H1 (cell line): ENCODE measurements around the gene S100A14. TPM values are rescaled to one million over a fixed set of nuclear protein-coding genes. Genes with fewer than 3 reads are reported as not detected.

Experiments
- CTCF ChIA-PET: fragments of 300-600 bp; sonication (Branson Sonifier 250); formaldehyde crosslinking; loops from one replicate; lab custom pipeline; 2021; ENCODE audit not compliant: partially characterized antibody; lab: Charles Lee
- POLR2A ChIA-PET: fragments of 300-600 bp; sonication (Branson Sonifier 250); formaldehyde crosslinking; loops from one replicate; lab custom pipeline; 2021; ENCODE audit warnings: inconsistent platforms; ENCODE audit not compliant: partially characterized antibody; lab: Charles Lee
- DNase-seq, 2 experiments: peaks; one replicate each; pipeline versions ENCODE4 v3.0.0 to v3.0.0-alpha.2; 2010 to 2022; ENCODE audit warnings: low spot score in 2 of 2, low read depth in 1 of 2, mixed read lengths in 1 of 2
- FAIRE-seq: peaks from 2 replicates; lab custom pipeline; 2011; peaks lifted over from hg19 to GRCh38; lab: Jason Lieb, UNC
- H2AFZ ChIP-seq: 2 replicates; pipeline ENCODE4 v1.8.1; 2012; ENCODE audit warnings: low read length, inconsistent platforms
- H2AK5ac ChIP-seq: 2 replicates; pipeline ENCODE4 v1.6.1; 2013; ENCODE audit warnings: low read depth, low read length
- H2BK120ac ChIP-seq: replicated peaks from 2 replicates; pipeline ENCODE3; 2013; ENCODE audit warnings: low read depth, low read length, inconsistent platforms
- H2BK12ac ChIP-seq: 2 replicates; pipeline ENCODE4 v1.6.1; 2013; ENCODE audit warnings: low read depth, low read length
- H2BK15ac ChIP-seq: 2 replicates; pipeline ENCODE4 v1.6.1; 2013; ENCODE audit warnings: low read length
- H2BK20ac ChIP-seq: 2 replicates; pipeline ENCODE4 v1.6.1; 2013; ENCODE audit warnings: low read length
- H2BK5ac ChIP-seq: 2 replicates; pipeline ENCODE4 v1.6.1; 2013; ENCODE audit warnings: low read depth, low read length
- H3K14ac ChIP-seq: 2 replicates; pipeline ENCODE4 v1.6.1; 2013; ENCODE audit warnings: inconsistent platforms; ENCODE audit not compliant: insufficient read length
- H3K18ac ChIP-seq: 2 replicates; pipeline ENCODE4 v1.6.1; 2013; ENCODE audit warnings: low read length; ENCODE audit errors: extremely low read depth
- H3K23ac ChIP-seq: 2 replicates; pipeline ENCODE4 v1.6.1; 2013; ENCODE audit warnings: inconsistent platforms; ENCODE audit not compliant: insufficient read length
- H3K23me2 ChIP-seq: 2 replicates; pipeline ENCODE4 v1.6.1; 2013; ENCODE audit warnings: low read depth, low read length
- H3K27ac ChIP-seq: 2 replicates; pipeline ENCODE4 v1.6.1; 2011; ENCODE audit warnings: low read depth, low read length, inconsistent platforms
- H3K27me3 ChIP-seq, 4 experiments: replicated peaks in 1 of 4; 1 replicate in 1 of 4; 2 replicates in 3 of 4; pipeline versions ENCODE4 v1.6.1 to v1.8.1; 2011 to 2013; ENCODE audit warnings: low read length in 3 of 4, mild to moderate bottlenecking in 3 of 4, inconsistent platforms in 2 of 4, mixed read lengths in 2 of 4, moderate library complexity in 1 of 4; ENCODE audit not compliant: control insufficient read depth in 3 of 4, insufficient read depth in 3 of 4; ENCODE audit errors: extremely low read depth in 1 of 4
- H3K36me3 ChIP-seq, 4 experiments: 2 replicates each; pipeline versions ENCODE4 v1.6.1 to v1.8.1; 2011 to 2013; ENCODE audit warnings: mild to moderate bottlenecking in 4 of 4, low read length in 3 of 4, moderate library complexity in 2 of 4, control low read depth in 1 of 4, inconsistent platforms in 1 of 4; ENCODE audit not compliant: insufficient read depth in 4 of 4, control insufficient read depth in 2 of 4
- H3K4ac ChIP-seq: replicated peaks from 2 replicates; pipeline ENCODE3; 2013; ENCODE audit warnings: low read length, low read depth, mixed read lengths, inconsistent platforms; ENCODE audit not compliant: insufficient read length
- H3K4me1 ChIP-seq, 4 experiments: replicated peaks in 1 of 4; 1 replicate in 1 of 4; 2 replicates in 3 of 4; pipeline versions ENCODE4 v1.6.1 to v1.8.1; 2011 to 2013; ENCODE audit warnings: low read length in 3 of 4, inconsistent platforms in 2 of 4, mixed read lengths in 1 of 4; ENCODE audit not compliant: insufficient read depth in 4 of 4, control insufficient read depth in 3 of 4
- H3K4me2 ChIP-seq, 2 experiments: 2 replicates each; pipeline versions ENCODE4 v1.6.1 to v1.8.1; 2011 to 2013; ENCODE audit warnings: low read depth in 2 of 2, low read length in 2 of 2, control low read depth in 1 of 2, inconsistent platforms in 1 of 2, mild to moderate bottlenecking in 1 of 2; ENCODE audit not compliant: insufficient read depth in 1 of 2
- H3K4me3 ChIP-seq, 4 experiments: fragments of 200-600, 300-600 bp in 1 of 4; sonication (generic), shearing (Covaris generic), sonication (Bioruptor Twin) in 1 of 4; 2 replicates each; pipeline versions ENCODE4 v1.5.1 to v1.8.1; 2011 to 2016; ENCODE audit warnings: low read length in 4 of 4, low read depth in 3 of 4, control low read depth in 2 of 4, inconsistent platforms in 2 of 4, mild to moderate bottlenecking in 2 of 4, mixed read lengths in 1 of 4, moderate library complexity in 1 of 4; ENCODE audit not compliant: insufficient read depth in 2 of 4; ENCODE audit errors: extremely low read depth in 1 of 4
- H3K56ac ChIP-seq: replicated peaks from 2 replicates; pipeline ENCODE3; 2013; ENCODE audit warnings: low read depth, mild to moderate bottlenecking, mixed read lengths, low read length, inconsistent platforms; ENCODE audit not compliant: insufficient read length
- H3K79me1 ChIP-seq: 2 replicates; pipeline ENCODE4 v1.6.1; 2013; ENCODE audit warnings: low read depth, low read length, control low read depth
- H3K79me2 ChIP-seq, 2 experiments: 2 replicates each; pipeline versions ENCODE4 v1.6.1 to v1.8.1; 2012 to 2013; ENCODE audit warnings: low read length in 2 of 2, mild to moderate bottlenecking in 2 of 2, inconsistent platforms in 1 of 2; ENCODE audit not compliant: insufficient read depth in 2 of 2, control insufficient read depth in 1 of 2
- H3K9ac ChIP-seq, 4 experiments: replicated peaks in 1 of 4; 1 replicate in 1 of 4; 2 replicates in 3 of 4; pipeline versions ENCODE4 v1.6.1 to v1.8.1; 2011 to 2013; ENCODE audit warnings: low read depth in 3 of 4, low read length in 3 of 4, control low read depth in 2 of 4, mild to moderate bottlenecking in 2 of 4, moderate library complexity in 2 of 4, inconsistent platforms in 1 of 4; ENCODE audit errors: extremely low read depth in 1 of 4
- H3K9me3 ChIP-seq, 2 experiments: 2 replicates each; pipeline versions ENCODE4 v1.6.1 to v1.8.1; 2012 to 2013; ENCODE audit warnings: mild to moderate bottlenecking in 2 of 2, moderate library complexity in 2 of 2, control low read depth in 1 of 2, inconsistent platforms in 1 of 2, low read depth in 1 of 2, low read length in 1 of 2, mixed read lengths in 1 of 2; ENCODE audit not compliant: insufficient read depth in 2 of 2
- H4K20me1 ChIP-seq, 2 experiments: replicated peaks in 1 of 2; 2 replicates each; pipeline versions ENCODE3 to v1.8.1; 2011 to 2013; ENCODE audit warnings: inconsistent platforms in 2 of 2, low read length in 2 of 2, mild to moderate bottlenecking in 1 of 2; ENCODE audit not compliant: insufficient read depth in 2 of 2, control insufficient read depth in 1 of 2
- H4K5ac ChIP-seq: 2 replicates; pipeline ENCODE4 v1.6.1; 2013; ENCODE audit warnings: low read length, low read depth, mixed read lengths, inconsistent platforms; ENCODE audit not compliant: insufficient read length
- H4K8ac ChIP-seq: 2 replicates; pipeline ENCODE4 v1.8.0; 2013; ENCODE audit warnings: mild to moderate bottlenecking, moderate library complexity, low read length, inconsistent platforms; ENCODE audit not compliant: insufficient read depth; ENCODE audit errors: extremely low read depth
- H4K91ac ChIP-seq: replicated peaks from 2 replicates; pipeline ENCODE3; 2013; ENCODE audit warnings: low read length, mixed read lengths, inconsistent platforms; ENCODE audit not compliant: insufficient read length
- EGR1 ChIP-seq: IDR thresholded peaks from 2 replicates; pipeline ENCODE4 v1.6.1; 2011; ENCODE audit warnings: low read depth, low read length, borderline replicate concordance
- EP300 ChIP-seq, 2 experiments: IDR thresholded peaks; 1 replicate in 1 of 2; 2 replicates in 1 of 2; pipeline ENCODE4 v1.6.1; 2011 to 2012; ENCODE audit warnings: low read depth in 2 of 2, low read length in 2 of 2, mild to moderate bottlenecking in 2 of 2, borderline replicate concordance in 1 of 2, inconsistent platforms in 1 of 2, moderate library complexity in 1 of 2
- HDAC6 ChIP-seq: IDR thresholded peaks from one replicate; pipeline ENCODE4 v1.7.1; 2012; ENCODE audit warnings: low read depth, mild to moderate bottlenecking, inconsistent platforms, low read length, moderate library complexity
- JUN ChIP-seq: IDR thresholded peaks from 2 replicates; pipeline ENCODE4 v1.6.1; 2011; ENCODE audit warnings: low read depth, mild to moderate bottlenecking, improper control_type of control experiment, low read length
- MAFK ChIP-seq: IDR thresholded peaks from 2 replicates; pipeline ENCODE4 v1.6.1; 2012; ENCODE audit warnings: low read depth, mild to moderate bottlenecking, improper control_type of control experiment, low read length
- TBP ChIP-seq: IDR thresholded peaks from 2 replicates; pipeline ENCODE4 v1.6.1; 2011; ENCODE audit warnings: low read depth, low read length, improper control_type of control experiment
- polyA plus RNA-seq, 7 experiments: library from polyadenylated mRNA; depleted of rRNA in 3 of 7; stranded (reverse) in 5 of 7; unstranded in 2 of 7; fragments of >200 nt in 5 of 7; fragments of 200-250 nt in 2 of 7; gene quantifications; 1 replicate in 5 of 7; 2 replicates in 1 of 7; 4 replicates in 1 of 7; pipeline versions ENCODE4 v1.2.1 to v1.2.3, GENCODE V29; 2011 to 2013; ENCODE audit warnings: missing spikeins in 2 of 7, mixed read lengths in 2 of 7
- total RNA-seq: library from RNA; stranded (reverse); fragmentation: NEBNext Ultra II Directional; extraction: Animal tissue kit (Norgen Biotek cat#: 25700); gene quantifications from 2 replicates; pipeline ENCODE4 v1.2.1, GENCODE V29; 2021
- TF ChIP-seq, protein P1 (sequence below): IDR thresholded peaks from 2 replicates; pipeline ENCODE4 v1.6.1; 2012; ENCODE audit warnings: low read length, inconsistent platforms

Gene S100A14
- total and polyA plus RNA-seq, 2 of the 8 experiments (the other 6 are each of a cell fraction or from before 2014, with no cell fraction given): 1.4 to 5.3 TPM

- no peak overlapping the region for H3K9ac ChIP-seq
- H2BK20ac ChIP-seq: no peak overlapping the region
- no peaks in the 10 kb centered on the region for H3K79me1 ChIP-seq
- DNase-seq (no peak), FAIRE-seq (no peak)
- no peak overlapping the region for H2BK5ac ChIP-seq
- peaks cover 6 to 7% of the 10 kb centered on the region in 2 experiments for H4K20me1 ChIP-seq
- H3K4ac ChIP-seq: no peak overlapping the region
- H3K23me2 ChIP-seq: no peaks in the 10 kb centered on the region
- ChIA-PET POLR2A (interaction anchor here (1.0 to 16.2 kb wide), 6 partner anchors 8 to 45 kb away, joined by 3 to 343 read pairs (median 31); partner anchors contain the start of genes CHTOP, ILF2, S100A1 and S100A13), CTCF (interaction anchor here (0.6 to 1.7 kb wide), 8 partner anchors 9 to 506 kb away, joined by 3 to 4 read pairs (median 3); partner anchors contain the start of gene S100A1)
- no peak overlapping the region for H4K91ac ChIP-seq
- H3K4me1 ChIP-seq: peaks cover 0 to 3% (median 0%) of the 10 kb centered on the region in 4 experiments; a peak in 1 of 7 replicates
- no peak overlapping the region for H3K56ac ChIP-seq
- H3K9me3 ChIP-seq: no peaks in the 10 kb centered on the region
- no peak overlapping the region for H3K18ac ChIP-seq
- H3K23ac ChIP-seq: no peak overlapping the region
- H3K27ac ChIP-seq: no peak overlapping the region
- no peak overlapping the region for H2BK120ac ChIP-seq
- H2AFZ ChIP-seq: no peak overlapping the region
- TF ChIP-seq, protein P1, sequence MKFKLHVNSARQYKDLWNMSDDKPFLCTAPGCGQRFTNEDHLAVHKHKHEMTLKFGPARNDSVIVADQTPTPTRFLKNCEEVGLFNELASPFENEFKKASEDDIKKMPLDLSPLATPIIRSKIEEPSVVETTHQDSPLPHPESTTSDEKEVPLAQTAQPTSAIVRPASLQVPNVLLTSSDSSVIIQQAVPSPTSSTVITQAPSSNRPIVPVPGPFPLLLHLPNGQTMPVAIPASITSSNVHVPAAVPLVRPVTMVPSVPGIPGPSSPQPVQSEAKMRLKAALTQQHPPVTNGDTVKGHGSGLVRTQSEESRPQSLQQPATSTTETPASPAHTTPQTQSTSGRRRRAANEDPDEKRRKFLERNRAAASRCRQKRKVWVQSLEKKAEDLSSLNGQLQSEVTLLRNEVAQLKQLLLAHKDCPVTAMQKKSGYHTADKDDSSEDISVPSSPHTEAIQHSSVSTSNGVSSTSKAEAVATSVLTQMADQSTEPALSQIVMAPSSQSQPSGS: no peak
- no peak for TF ChIP-seq EGR1
- TF ChIP-seq EP300 (IDR thresholded peaks at IDR 0.05; ENCODE audit: borderline replicate concordance in 1 of 2, low read depth in 2 of 2, low read length in 2 of 2): no peak
- no peak for TF ChIP-seq MAFK
- TF ChIP-seq JUN: no peak
- TF ChIP-seq HDAC6: no peak
- TF ChIP-seq TBP: no peak
- no peak overlapping the region for H3K4me3 ChIP-seq
- H2BK15ac ChIP-seq: no peak overlapping the region
- no peak overlapping the region for H3K4me2 ChIP-seq
- no peak overlapping the region for H2AK5ac ChIP-seq
- H2BK12ac ChIP-seq: no peak overlapping the region
- H4K5ac ChIP-seq: no peak overlapping the region
- H3K36me3 ChIP-seq: peaks cover 43 to 73% (median 66%) of the 10 kb centered on the region in 4 experiments
- H3K14ac ChIP-seq: no peak overlapping the region
- H4K8ac ChIP-seq: no peak overlapping the region
- H3K79me2 ChIP-seq: peaks cover 0 to 7% of the 10 kb centered on the region in 2 experiments; a peak in 1 of 4 replicates
- no peaks in the 10 kb centered on the region for H3K27me3 ChIP-seq
Measured at GRCh38 chr1:153643816-153644215, 27.7 kb upstream of the S100A14 start.
